NCI-H146 (cell line): ENCODE data around the gene FSTL4.

ENCODE experiments used
- DNase-seq: peaks from one replicate; lab custom pipeline; 2025; lab: John Stamatoyannopoulos, UW

Gene FSTL4

GRCh38 chr5:133366438-133366837 is 245.9 kb downstream of the FSTL4 start:
- DNase-seq: no peak

- no peak for DNase-seq
Measured at GRCh38 chr5:133365738-133366137, 246.6 kb downstream of the FSTL4 start.

GRCh38 chr5:133364936-133365707 is 247.2 kb downstream of the FSTL4 start:
- DNase-seq: peak; percentile 4

- DNase-seq: no peak
Measured at GRCh38 chr5:133363807-133364587, 248.3 kb downstream of the FSTL4 start.

GRCh38 chr5:133362438-133362837 is 249.9 kb downstream of the FSTL4 start:
- no peak for DNase-seq

- DNase-seq: no peak
Measured at GRCh38 chr5:133361922-133362321, 250.4 kb downstream of the FSTL4 start.

- no peak for DNase-seq
Measured at GRCh38 chr5:133360693-133361472, 251.5 kb downstream of the FSTL4 start.

GRCh38 chr5:133359861-133360260 is 252.5 kb downstream of the FSTL4 start:
- no peak for DNase-seq

GRCh38 chr5:133358271-133358670 is 254.1 kb downstream of the FSTL4 start:
- no peak for DNase-seq

- DNase-seq: no peak
Measured at GRCh38 chr5:133357758-133358157, 254.6 kb downstream of the FSTL4 start.

GRCh38 chr5:133356984-133357421 is 255.3 kb downstream of the FSTL4 start:
- no peak for DNase-seq

- DNase-seq: no peak
Measured at GRCh38 chr5:133356396-133356983, 255.9 kb downstream of the FSTL4 start.

GRCh38 chr5:133354323-133355185 is 257.8 kb downstream of the FSTL4 start:
- DNase-seq: no peak

GRCh38 chr5:133353741-133354140 is 258.6 kb downstream of the FSTL4 start:
- DNase-seq: no peak

- DNase-seq: no peak
Measured at GRCh38 chr5:133348406-133348805, 263.9 kb downstream of the FSTL4 start.

- peak; percentile 52 for DNase-seq
Measured at GRCh38 chr5:133347039-133347438, 265.3 kb downstream of the FSTL4 start.

- no peak for DNase-seq
Measured at GRCh38 chr5:133344266-133344665, 268.1 kb downstream of the FSTL4 start.

GRCh38 chr5:133343196-133343595 is 269.1 kb downstream of the FSTL4 start:
- DNase-seq: no peak

- DNase-seq: no peak
Measured at GRCh38 chr5:133341915-133342710, 270.2 kb downstream of the FSTL4 start.

GRCh38 chr5:133341296-133341695 is 271.0 kb downstream of the FSTL4 start:
- no peak for DNase-seq
